PC-9 (cell line): ENCODE data around the gene PIK3R2. TPM values are rescaled to one million over a fixed set of nuclear protein-coding genes. Genes with fewer than 3 reads are reported as not detected.

ENCODE experiments used
- BruUV-seq: library from RNA; stranded (reverse); fragments of 400-500 nt; replicated peaks from 2 replicates; lab custom pipeline; 2021; lab: Mats Ljungman, UMichigan
- CTCF ChIA-PET: fragments of 300-600 bp; sonication (Branson Sonifier 250); formaldehyde crosslinking; loops from one replicate; lab custom pipeline; 2022; ENCODE audit warnings: antibody characterized with exemption; lab: Charles Lee
- POLR2A ChIA-PET: fragments of 300-600 bp; sonication (Branson Sonifier 250); formaldehyde crosslinking; loops from one replicate; lab custom pipeline; 2022; ENCODE audit warnings: antibody characterized with exemption; ENCODE audit not compliant: unreplicated experiment; lab: Charles Lee
- DNase-seq, 2 experiments: peaks; one replicate each; pipeline versions ENCODE4 v3.0.0 to v3.0.0-alpha.2; 2015 to 2022; ENCODE audit warnings: mixed read lengths in 1 of 2
- H2AFZ ChIP-seq: fragments of 200-600 bp; sonication (generic); 2 replicates; pipeline ENCODE4 v1.8.1; 2017; ENCODE audit warnings: antibody characterized with exemption
- H3F3A ChIP-seq: fragments of 200-600 bp; sonication (generic); 2 replicates; pipeline ENCODE4 v1.8.1; 2017; ENCODE audit warnings: antibody characterized with exemption, mild to moderate bottlenecking, low read depth; ENCODE audit not compliant: insufficient read depth
- H3K27ac ChIP-seq: fragments of 200-600 bp; sonication (generic); 2 replicates; pipeline ENCODE4 v1.6.1; 2016; ENCODE audit warnings: mixed run types
- H3K27me3 ChIP-seq: fragments of 200-600 bp; sonication (generic); 2 replicates; pipeline ENCODE4 v1.6.1; 2016; ENCODE audit warnings: low read depth, mixed run types; ENCODE audit not compliant: insufficient read depth
- H3K36me3 ChIP-seq: fragments of 200-600 bp; sonication (generic); 2 replicates; pipeline ENCODE4 v1.6.1; 2016; ENCODE audit warnings: low read depth, mixed run types
- H3K4me1 ChIP-seq: fragments of 200-600 bp; sonication (generic); replicated peaks from 2 replicates; pipeline ENCODE4 v1.6.1; 2016; ENCODE audit warnings: mixed run types; ENCODE audit not compliant: insufficient read depth
- H3K4me2 ChIP-seq: fragments of 200-600 bp; sonication (generic); 2 replicates; pipeline ENCODE4 v1.6.1; 2017; ENCODE audit warnings: mixed run types
- H3K4me3 ChIP-seq: fragments of 200-600 bp; sonication (generic); 2 replicates; pipeline ENCODE4 v1.6.1; 2016; ENCODE audit warnings: mixed run types
- H3K79me2 ChIP-seq: fragments of 200-600 bp; sonication (generic); 2 replicates; pipeline ENCODE4 v1.6.1; 2017; ENCODE audit warnings: low read depth, mixed run types
- H3K9me2 ChIP-seq: fragments of 200-600 bp; sonication (generic); 2 replicates; pipeline ENCODE4 v1.8.1; 2017; ENCODE audit warnings: mild to moderate bottlenecking; ENCODE audit not compliant: insufficient read depth
- H3K9me3 ChIP-seq: fragments of 200-600 bp; sonication (generic); 2 replicates; pipeline ENCODE4 v1.8.1; 2016; ENCODE audit warnings: low read depth; ENCODE audit not compliant: insufficient read depth
- H4K20me1 ChIP-seq: fragments of 200-600 bp; sonication (generic); 2 replicates; pipeline ENCODE4 v1.8.1; 2017; ENCODE audit not compliant: insufficient read depth
- EZH2 ChIP-seq: fragments of 200-600 bp; sonication (generic); IDR thresholded peaks from 2 replicates; pipeline ENCODE4 v1.8.0; 2017; ENCODE audit warnings: antibody characterized with exemption, low read depth
- intact Hi-C: fragments of 100-400 bp; cut with micrococcal nuclease; formaldehyde crosslinking; loops from one replicate; pipeline ENCODE4 v1.10.0; 2022; ENCODE audit not compliant: unreplicated experiment
- total RNA-seq: library from RNA; stranded (reverse); gene quantifications from 2 replicates; pipeline ENCODE4 v1.2.3, GENCODE V29; 2021
- TF ChIP-seq, protein P1 (sequence below): fragments of 200-600 bp; sonication (generic); conservative IDR thresholded peaks from 2 replicates; pipeline ENCODE4 v1.6.1; 2017; ENCODE audit warnings: mixed run types, antibody characterized with exemption, mild to moderate bottlenecking, moderate library complexity

The PIK3R2 gene
- total RNA-seq, 1 experiment from 2014 or later = 61.8 TPM

GRCh38 chr19:18130523-18131242 is 22.3 kb upstream of the PIK3R2 start:
- no peaks in the 10 kb centered on the region for H3K9me2 ChIP-seq
- CTCF ChIA-PET = no interaction called here
- DNase-seq = no peak
- no peaks in the 10 kb centered on the region for H4K20me1 ChIP-seq
- BruUV-seq = no TSS peak
- no peaks in the 10 kb centered on the region for H3K4me1 ChIP-seq
- H3F3A ChIP-seq = peaks cover 4% of the 10 kb centered on the region; the same call in 1 of the 2 replicates
- no peaks in the 10 kb centered on the region for H3K27me3 ChIP-seq
- no peaks in the 10 kb centered on the region for H3K9me3 ChIP-seq
- no peak overlapping the region for H3K4me3 ChIP-seq
- intact Hi-C loops = no loop called here
- H3K4me2 ChIP-seq = no peak overlapping the region
- no peaks in the 10 kb centered on the region for H3K79me2 ChIP-seq
- H3K36me3 ChIP-seq = 0 out of 2 replicates have a peak, but pooled peaks cover 4% of the 10 kb centered on the region
- TF ChIP-seq, protein P1, sequence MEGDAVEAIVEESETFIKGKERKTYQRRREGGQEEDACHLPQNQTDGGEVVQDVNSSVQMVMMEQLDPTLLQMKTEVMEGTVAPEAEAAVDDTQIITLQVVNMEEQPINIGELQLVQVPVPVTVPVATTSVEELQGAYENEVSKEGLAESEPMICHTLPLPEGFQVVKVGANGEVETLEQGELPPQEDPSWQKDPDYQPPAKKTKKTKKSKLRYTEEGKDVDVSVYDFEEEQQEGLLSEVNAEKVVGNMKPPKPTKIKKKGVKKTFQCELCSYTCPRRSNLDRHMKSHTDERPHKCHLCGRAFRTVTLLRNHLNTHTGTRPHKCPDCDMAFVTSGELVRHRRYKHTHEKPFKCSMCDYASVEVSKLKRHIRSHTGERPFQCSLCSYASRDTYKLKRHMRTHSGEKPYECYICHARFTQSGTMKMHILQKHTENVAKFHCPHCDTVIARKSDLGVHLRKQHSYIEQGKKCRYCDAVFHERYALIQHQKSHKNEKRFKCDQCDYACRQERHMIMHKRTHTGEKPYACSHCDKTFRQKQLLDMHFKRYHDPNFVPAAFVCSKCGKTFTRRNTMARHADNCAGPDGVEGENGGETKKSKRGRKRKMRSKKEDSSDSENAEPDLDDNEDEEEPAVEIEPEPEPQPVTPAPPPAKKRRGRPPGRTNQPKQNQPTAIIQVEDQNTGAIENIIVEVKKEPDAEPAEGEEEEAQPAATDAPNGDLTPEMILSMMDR = no peak
- no peak for TF ChIP-seq EZH2
- POLR2A ChIA-PET = no interaction called here
- no peak overlapping the region for H2AFZ ChIP-seq
- no peak overlapping the region for H3K27ac ChIP-seq

DNA sequence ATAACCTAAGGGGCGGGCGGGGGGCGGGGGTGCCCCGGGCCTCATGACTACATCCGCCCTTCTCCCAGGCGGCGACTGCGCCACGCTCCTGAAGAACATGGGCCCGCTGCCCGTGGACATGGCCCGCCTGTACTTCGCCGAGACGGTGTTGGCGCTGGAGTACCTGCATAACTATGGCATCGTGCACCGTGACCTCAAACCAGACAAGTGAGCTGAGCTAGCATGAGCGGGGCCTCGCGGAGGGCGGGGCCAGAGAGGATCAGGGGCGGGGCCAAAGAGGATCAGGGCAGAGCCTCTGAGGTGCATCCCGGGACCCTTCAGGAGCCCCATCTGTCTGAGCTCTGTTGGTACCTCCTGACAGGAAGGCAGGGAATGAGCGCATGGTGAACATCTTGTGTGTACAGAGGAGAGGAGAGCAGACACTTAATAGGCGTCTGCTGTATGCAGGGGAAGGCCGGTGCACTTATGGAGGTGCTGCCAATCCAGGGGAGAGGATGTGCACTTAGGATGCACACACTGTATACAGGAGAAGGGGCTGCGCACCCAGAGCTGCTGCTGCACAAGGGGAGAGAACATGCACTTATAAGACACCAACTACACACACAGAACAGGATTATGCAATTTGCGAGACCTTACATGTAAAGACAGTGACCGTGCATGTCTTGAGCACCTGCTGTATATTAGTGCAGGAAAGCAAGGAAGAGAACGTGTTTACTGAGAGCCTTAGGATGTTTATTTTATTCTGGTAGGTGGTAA is 20.9 kb upstream of the PIK3R2 start:
- no peaks in the 10 kb centered on the region for H3K4me1 ChIP-seq
- CTCF ChIA-PET = no interaction called here
- intact Hi-C loops = no loop called here

More for the DNA sequence above, 20.9 kb upstream of the PIK3R2 start:
- no peak for TF ChIP-seq EZH2
- TF ChIP-seq, protein P1 = no peak
- Histone ChIP-seq H3K36me3 (0 out of 2 replicates have a peak, but pooled peaks cover 4% of the 10 kb centered on the region), H4K20me1 (no peaks in the 10 kb centered on the region), H3K9me3 (no peaks in the 10 kb centered on the region), H3K27ac (no peak overlapping the region), H3K4me2 (no peak overlapping the region), H2AFZ (no peak overlapping the region), H3F3A (peaks cover 4% of the 10 kb centered on the region; the same call in 1 of the 2 replicates), H3K9me2 (no peaks in the 10 kb centered on the region), H3K79me2 (no peaks in the 10 kb centered on the region), H3K27me3 (no peaks in the 10 kb centered on the region), H3K4me3 (no peak overlapping the region)
- POLR2A ChIA-PET = no interaction called here
- no peak for DNase-seq
- no TSS peak for BruUV-seq
